GM19023 (cell line): ENCODE data around the gene PODNL1.

ENCODE experiments used
- ATAC-seq: cut with Tn5 transposase; IDR thresholded peaks from one replicate; pipeline ENCODE4 v1.9.1; 2021; ENCODE audit warnings: mild to moderate bottlenecking, moderate library complexity; ENCODE audit not compliant: unreplicated experiment

The PODNL1 gene

GRCh38 chr19:13958043-13958442, 19.8 kb upstream of the PODNL1 start:
- ATAC-seq = no peak

GRCh38 chr19:13957051-13957450, 18.8 kb upstream of the PODNL1 start:
- no peak for ATAC-seq

DNA sequence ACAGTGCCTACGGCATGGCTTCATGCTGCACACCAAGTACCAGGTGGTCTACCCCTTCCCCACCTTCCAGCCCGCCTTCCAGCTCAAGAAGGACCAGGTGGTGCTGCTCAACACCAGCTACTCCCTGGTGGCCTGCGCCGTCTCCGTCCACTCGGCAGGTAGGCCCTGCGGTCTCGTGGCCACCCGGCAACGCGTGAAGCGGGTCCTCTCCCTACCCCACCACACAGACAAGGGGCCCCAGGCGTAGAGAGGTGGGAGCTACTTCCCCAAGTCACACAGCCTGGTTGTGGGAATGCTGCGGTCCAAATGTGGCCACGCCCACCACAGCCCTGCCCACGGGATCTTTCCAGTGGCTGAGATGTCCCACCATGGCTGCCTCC, 18.1 kb upstream of the PODNL1 start:
- ATAC-seq = no peak

DNA sequence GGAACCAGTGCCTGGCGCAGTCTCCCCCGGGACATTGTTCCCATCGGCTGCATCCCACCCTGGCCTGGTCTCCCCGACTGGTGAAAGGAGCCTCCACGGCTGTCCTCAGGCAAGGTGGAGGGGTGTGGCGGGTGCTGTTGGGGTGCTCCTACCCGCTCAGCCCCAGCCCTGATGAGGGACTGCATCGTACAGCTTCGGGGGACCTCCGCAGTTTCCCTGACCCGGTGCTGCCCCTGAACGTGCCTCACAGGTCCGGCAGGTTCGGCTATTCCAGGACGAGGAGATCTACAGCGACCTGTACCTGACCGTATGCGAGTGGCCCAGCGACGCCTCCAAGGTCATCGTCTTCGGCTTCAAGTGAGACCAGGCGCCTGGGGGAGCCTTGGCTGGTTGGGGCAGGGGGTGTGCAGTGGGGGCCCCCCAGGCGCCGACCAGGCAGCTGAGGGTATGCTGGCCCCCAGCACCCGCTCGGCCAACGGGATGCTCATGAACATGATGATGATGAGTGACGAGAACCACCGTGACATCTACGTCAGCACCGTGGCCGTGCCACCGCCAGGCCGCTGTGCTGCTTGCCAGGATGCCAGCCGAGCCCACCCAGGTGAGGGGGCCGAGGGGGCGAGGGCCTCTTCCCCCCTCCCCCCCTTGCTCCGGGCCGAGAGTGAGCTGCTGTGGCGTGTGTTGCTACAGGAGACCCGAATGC, 17.6 kb upstream of the PODNL1 start:
- ATAC-seq = no peak

GRCh38 chr19:13954185-13954584, 16.0 kb upstream of the PODNL1 start:
- ATAC-seq = no peak

GRCh38 chr19:13952931-13953531, 14.8 kb upstream of the PODNL1 start:
- ATAC-seq = no peak

DNA sequence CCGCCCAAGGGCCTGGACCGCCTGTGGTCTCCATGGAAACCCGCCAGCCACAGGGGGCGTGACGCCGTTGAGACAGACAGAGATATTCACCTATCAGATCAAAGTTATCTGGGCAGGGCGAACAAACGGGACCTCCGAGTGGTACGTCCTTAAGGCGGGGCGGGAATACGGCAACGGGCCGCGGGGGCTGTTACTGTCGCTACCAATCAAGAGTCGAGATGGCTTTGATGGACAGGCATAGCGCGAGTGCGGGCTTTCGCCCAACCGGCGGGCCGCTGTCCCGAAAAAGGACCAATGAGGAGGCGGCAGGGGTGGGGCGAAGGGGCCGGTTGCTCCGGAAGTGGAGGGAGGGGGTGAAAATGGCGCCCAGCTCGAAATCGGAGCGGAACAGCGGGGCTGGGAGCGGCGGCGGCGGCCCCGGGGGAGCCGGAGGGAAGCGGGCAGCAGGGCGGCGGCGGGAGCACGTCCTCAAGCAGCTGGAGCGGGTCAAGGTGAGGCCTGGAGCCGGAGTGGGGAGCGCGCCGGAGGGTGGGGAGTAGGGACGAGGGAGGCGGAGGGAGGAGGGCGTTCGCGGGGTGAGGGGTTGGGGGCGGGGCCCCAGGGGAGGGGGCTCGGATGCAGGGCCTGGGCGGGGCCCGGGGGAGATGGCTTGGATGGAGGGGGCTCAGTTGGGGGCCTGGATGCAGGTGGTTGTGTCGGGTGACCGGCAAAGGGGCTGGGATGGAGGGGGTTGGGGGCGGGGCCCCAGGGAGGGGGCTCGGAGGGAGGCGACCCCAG, 14.1 kb upstream of the PODNL1 start, which contains the start of gene DCAF15:
Gene DCAF15 (plus strand): TSS at position 356 of the 777 bp plus-strand sequence. CDS start 4 bp downstream, at position 360.
- ATAC-seq = peak; percentile 98

DNA sequence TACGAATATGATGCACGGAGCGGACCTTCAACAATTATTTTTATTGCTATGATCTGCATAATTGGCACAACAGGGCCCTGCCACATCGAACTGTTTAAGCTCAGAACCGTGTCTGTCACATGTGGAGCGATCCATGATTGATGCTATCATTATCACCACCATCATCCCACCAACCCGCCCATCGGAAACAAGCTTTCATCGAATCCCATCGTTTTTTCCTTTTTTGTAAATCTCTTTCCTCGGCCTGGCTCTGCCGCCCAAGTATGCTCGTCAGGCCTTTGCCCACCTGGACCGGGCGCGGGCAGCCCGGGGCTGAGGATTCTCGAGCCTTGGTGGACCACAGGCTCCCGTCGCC, 13.6 kb upstream of the PODNL1 start:
- ATAC-seq = peak; percentile 2

DNA sequence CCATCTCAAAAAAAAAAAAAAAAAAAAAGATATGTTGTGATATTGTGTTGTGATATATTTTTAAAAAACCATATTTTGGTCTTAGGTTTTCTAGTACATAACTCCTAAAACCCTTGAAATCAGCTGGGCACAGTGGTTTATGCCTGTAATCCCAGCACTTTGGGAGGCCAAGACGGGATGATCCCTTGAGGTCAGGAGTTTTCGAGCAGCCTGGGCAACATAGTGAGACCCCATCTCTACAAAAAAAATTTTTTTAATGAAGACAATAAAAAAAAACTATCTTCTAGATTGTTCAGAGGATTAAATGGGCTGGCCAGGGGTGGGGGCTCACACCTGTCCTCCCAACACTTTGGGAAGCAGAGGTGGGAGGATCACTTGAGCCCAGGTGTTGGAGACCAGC, 12.8 kb upstream of the PODNL1 start:
- no peak for ATAC-seq

DNA sequence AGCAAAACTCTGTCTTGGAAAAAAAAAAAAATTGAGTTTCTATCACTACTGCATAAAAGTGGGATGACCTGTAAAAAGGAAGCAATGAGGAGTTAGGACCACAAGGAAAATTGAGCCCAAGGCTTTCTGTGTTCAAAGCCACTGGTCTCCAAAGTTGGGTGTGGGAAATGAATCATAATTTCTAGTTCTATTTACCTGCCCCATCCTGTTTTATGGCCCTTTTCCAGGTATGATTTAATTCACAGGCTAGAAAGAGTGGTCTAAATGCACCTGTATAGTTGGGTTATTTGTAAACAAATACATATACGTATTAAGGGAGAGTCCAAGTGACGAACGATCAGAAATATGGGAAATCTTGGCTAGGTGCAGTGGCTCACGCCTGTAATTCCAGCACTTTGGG, 8.2 kb upstream of the PODNL1 start:
- ATAC-seq = no peak

DNA sequence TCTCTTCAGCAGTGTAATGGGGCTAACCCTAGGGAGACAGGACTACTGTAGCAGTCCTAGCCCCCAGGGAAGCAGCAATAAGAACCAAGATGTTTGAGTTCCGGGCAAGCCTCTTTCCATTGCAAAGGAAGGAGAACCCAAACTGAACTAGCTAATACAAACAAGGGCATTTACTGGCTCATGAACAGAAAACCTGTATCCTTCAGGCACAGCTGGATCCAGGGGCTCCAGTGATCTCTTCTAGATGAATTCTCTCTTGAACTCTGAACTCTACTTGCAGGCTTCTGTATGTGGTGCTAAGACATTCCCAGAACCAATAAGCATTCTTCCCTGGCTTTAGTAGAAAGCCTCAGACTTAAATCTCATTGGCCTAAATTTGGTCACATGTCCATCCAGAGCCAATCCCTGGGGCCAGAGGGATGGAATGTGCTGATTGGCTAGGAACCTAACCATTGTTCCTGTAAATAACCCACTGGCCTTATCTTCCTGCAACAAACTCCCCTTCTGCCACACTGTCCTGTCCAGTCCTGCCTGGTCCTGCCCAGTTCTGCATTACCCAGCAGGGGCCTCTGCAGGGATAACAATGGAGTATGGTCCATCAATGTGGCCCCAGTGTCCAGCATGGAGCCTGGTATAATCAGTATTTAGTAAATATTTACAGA, 3.9 kb upstream of the PODNL1 start:
- ATAC-seq = no peak

- no peak for ATAC-seq
Measured at GRCh38 chr19:13937479-13938300, 527 bp downstream of the PODNL1 start.

DNA sequence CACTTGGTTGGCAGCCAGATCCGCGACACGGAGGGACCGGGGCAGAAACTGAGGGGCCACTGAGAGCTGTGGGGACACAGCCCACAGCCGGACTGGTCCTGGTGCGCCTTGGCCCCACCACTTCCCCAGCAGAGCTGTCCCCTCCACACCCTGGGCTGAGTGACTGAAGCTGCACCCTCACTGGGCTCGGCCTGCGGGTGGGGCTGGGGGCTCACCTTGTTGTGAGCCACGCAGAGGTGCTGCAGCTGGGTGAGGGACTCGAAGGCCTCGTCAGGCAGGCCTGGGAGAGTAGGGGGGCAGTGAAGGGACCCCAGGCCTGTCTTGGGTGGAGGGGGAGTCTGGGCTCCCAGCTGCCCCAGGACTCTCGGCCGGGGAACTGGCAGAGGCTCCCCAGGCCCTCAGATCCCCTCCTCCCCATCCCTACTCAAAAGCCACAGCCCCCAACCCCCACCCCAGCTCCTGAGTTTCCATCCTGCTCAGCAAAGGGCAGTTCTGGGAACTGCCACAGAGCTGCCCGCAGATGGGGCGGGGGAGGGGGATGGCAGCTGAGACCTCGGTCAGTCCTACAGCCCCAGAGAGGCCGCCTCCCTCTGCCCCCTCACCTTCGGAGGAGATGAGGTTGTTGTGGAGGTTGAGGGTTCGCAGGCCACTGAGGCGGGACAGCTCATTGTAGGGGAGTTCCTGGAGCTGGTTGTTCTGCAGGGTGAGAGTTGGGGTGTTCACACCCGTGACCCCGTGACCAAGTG, 2.3 kb downstream of the PODNL1 start:
- no peak for ATAC-seq

GRCh38 chr19:13934785-13935109, 3.5 kb downstream of the PODNL1 start:
- ATAC-seq = no peak

DNA sequence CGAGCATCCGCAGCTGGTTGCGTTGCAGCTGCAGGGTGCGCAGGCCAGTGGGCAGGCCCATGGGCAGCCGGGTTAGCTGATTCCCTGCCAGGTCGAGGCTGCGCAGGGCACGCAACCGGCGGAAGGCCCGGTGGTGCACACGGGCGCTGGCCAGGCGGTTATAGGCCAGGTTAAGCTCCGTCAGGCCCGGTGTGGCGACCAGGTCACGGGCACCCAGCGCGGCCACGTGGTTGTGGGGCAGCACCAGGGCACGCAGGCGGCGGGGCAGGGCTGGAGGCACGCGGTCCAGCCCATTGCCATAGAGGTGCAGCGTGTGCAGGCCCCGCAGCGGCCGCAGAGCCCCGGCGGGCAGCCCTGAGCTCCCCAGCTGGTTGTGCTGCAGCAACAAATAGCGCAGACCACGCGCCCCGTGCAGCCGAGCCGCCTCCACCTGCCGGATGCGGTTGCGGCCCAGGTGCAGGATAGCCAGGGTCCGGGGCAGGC, 5.3 kb downstream of the PODNL1 start:
- ATAC-seq = no peak

GRCh38 chr19:13932149-13932637, 6.0 kb downstream of the PODNL1 start:
- no peak for ATAC-seq

GRCh38 chr19:13931391-13932148, 6.6 kb downstream of the PODNL1 start:
- no peak for ATAC-seq

GRCh38 chr19:13930402-13930801, 7.8 kb downstream of the PODNL1 start:
- no peak for ATAC-seq

GRCh38 chr19:13929956-13930355, 8.3 kb downstream of the PODNL1 start:
- ATAC-seq = no peak
